Measurements from ENCODE around the gene RCAN1. TPM values are rescaled to one million over a fixed set of nuclear protein-coding genes. Genes with fewer than 3 reads are reported as not detected.

The RCAN1 gene
- total and polyA plus RNA-seq, 2 of the 4 experiments (the other 2 are of a cell fraction), result 53.5 to 175 TPM

- no peak for TF ChIP-seq CEBPB (IDR thresholded peaks at IDR 0.05; ENCODE audit: low read depth, low read length)
- TF ChIP-seq BHLHE40 (IDR thresholded peaks at IDR 0.05; ENCODE audit: low read depth, low read length), result no peak
- TF ChIP-seq RAD21 (IDR thresholded peaks at IDR 0.05; ENCODE audit: low read length), result no peak
- TF ChIP-seq FOS (IDR thresholded peaks at IDR 0.05; ENCODE audit: low read depth, low read length), result no peak
- no peak for TF ChIP-seq RFX5 (IDR thresholded peaks at IDR 0.05; ENCODE audit: low read depth, low read length)
- no peak for TF ChIP-seq MXI1 (IDR thresholded peaks at IDR 0.05; ENCODE audit: borderline replicate concordance, low read depth, low read length)
- no peak for TF ChIP-seq MAZ (IDR thresholded peaks at IDR 0.05; ENCODE audit: borderline replicate concordance, low read depth, low read length)
Measured at GRCh38 chr21:34661848-34662247, 46.9 kb upstream of the RCAN1 start (continued).

GRCh38 chr21:34653522-34653921 lies 38.6 kb upstream of the RCAN1 start:
- Histone ChIP-seq H4K8ac (ENCODE audit: low read depth in 2 of 2, low read length in 2 of 2) (no peak overlapping the region), H3K9me3 (ENCODE audit: control insufficient read depth, insufficient read depth, low read length) (peaks cover 10% of the 10 kb centered on the region), H3K4ac (ENCODE audit: low read depth, low read length) (no peak overlapping the region), H2BK15ac (ENCODE audit: low read depth, low read length) (no peak overlapping the region), H3K4me1 (ENCODE audit: control insufficient read depth, insufficient read depth, low read length) (no peaks in the 10 kb centered on the region), H2BK5ac (ENCODE audit: low read depth, low read length, poor library complexity, severe bottlenecking) (no peak overlapping the region), H3K4me2 (ENCODE audit: low read depth, low read length) (no peak overlapping the region), H3K4me3 (ENCODE audit: insufficient read depth, low read depth, low read length) (no peak overlapping the region), H2BK20ac (ENCODE audit: low read depth, low read length) (no peak overlapping the region), H3K56ac (ENCODE audit: extremely low read depth, insufficient read depth, low read length) (no peak overlapping the region), H3K79me1 (ENCODE audit: low read depth in 1 of 2, low read length in 2 of 2) (no peaks in the 10 kb centered on the region), H3K9ac (ENCODE audit: low read depth, low read length) (no peak overlapping the region), H4K91ac (ENCODE audit: insufficient read depth, low read depth, low read length) (no peak overlapping the region), H3K9me1 (ENCODE audit: insufficient read depth, low read length) (no peaks in the 10 kb centered on the region), H2AK9ac (replicated peaks; ENCODE audit: low read depth, low read length, poor library complexity) (no peak overlapping the region), H3K14ac (replicated peaks; ENCODE audit: low read depth, low read length) (no peak overlapping the region), H3K27me3 (ENCODE audit: control insufficient read depth, insufficient read depth, low read length) (peaks cover 49% of the 10 kb centered on the region), H3K27ac (ENCODE audit: insufficient read depth, low read length) (no peak overlapping the region), H4K5ac (ENCODE audit: low read depth, low read length) (no peak overlapping the region), H3K23ac (ENCODE audit: low read depth, low read length) (no peak overlapping the region), H3K36me3 (ENCODE audit: control insufficient read depth, insufficient read depth, low read length) (no peaks in the 10 kb centered on the region), H2AK5ac (ENCODE audit: low read depth, low read length) (no peak overlapping the region), H2AFZ (replicated peaks; ENCODE audit: low read length, poor library complexity) (no peak overlapping the region), H2BK120ac (ENCODE audit: low read depth, low read length) (no peak overlapping the region), H3K18ac (ENCODE audit: low read depth, low read length) (no peak overlapping the region), H4K20me1 (ENCODE audit: insufficient read depth, low read length) (no peaks in the 10 kb centered on the region)
- ATAC-seq (ENCODE audit: low read depth) (no peak), DNase-seq (no peak)
- 77% methylated on average over 4 of the region's 6 CpGs; no CpG with 5 or more reads in 1 of the 2 experiments for WGBS, 2 experiments (ENCODE audit: extremely low coverage in 2 of 2, insufficient read length in 1 of 2)
- no TSS peak for BruUV-seq (replicated peaks)
- TF ChIP-seq POLR2A (IDR thresholded peaks at IDR 0.05; ENCODE audit: low read depth, low read length), result no peak
- TF ChIP-seq CTCF (conservative IDR thresholded peaks at IDR 0.05; ENCODE audit: low read depth, low read length), result no peak
- in situ Hi-C loops (cut with MboI; ENCODE audit: low sequenced_read_pairs), result no loop called here
- CTCF ChIA-PET, result no interaction called here
- POLR2A ChIA-PET (ENCODE audit: unreplicated experiment), result no interaction called here
- intact Hi-C loops (cut with micrococcal nuclease), result no loop called here
- dilution Hi-C loops (cut with HindIII; ENCODE audit: low sequenced_read_pairs, unreplicated experiment), result no loop called here

Measured in IMR-90 (cell line).